Measurements from ENCODE around the gene TMEM266.

Gene TMEM266

DNA sequence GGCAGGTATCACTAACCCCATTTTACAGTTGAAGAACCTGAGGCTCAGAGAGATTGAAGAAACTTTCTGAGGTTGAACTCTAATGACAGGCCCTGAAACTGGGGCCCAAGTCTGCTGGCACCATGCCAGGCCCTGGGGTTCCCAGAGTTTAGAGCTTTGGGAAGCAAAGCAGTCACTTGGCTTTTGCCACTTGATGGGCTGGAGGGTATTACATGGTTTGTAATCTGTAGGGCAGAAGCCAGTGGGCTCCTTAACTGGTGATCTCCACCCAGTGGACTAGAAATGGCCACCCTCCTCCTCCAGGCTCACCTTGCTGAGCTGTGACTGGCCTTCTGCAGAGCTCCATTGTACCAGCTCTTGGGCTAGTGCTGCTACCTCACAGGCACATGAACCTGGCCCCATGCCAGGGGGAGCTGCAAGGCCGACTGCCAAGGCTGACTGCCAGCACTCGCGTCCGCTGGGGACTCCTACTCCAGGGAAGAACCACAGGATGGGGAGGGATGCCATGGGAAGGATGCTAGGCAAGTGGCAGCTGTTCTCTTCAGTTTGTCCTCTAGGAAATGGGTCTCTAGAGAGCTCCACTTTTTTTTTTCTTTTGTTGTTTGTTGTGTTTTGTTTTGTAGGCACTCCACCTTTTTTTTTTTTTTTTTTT, 146.7 kb downstream of the TMEM266 start:
- no peak for DNase-seq

DNA sequence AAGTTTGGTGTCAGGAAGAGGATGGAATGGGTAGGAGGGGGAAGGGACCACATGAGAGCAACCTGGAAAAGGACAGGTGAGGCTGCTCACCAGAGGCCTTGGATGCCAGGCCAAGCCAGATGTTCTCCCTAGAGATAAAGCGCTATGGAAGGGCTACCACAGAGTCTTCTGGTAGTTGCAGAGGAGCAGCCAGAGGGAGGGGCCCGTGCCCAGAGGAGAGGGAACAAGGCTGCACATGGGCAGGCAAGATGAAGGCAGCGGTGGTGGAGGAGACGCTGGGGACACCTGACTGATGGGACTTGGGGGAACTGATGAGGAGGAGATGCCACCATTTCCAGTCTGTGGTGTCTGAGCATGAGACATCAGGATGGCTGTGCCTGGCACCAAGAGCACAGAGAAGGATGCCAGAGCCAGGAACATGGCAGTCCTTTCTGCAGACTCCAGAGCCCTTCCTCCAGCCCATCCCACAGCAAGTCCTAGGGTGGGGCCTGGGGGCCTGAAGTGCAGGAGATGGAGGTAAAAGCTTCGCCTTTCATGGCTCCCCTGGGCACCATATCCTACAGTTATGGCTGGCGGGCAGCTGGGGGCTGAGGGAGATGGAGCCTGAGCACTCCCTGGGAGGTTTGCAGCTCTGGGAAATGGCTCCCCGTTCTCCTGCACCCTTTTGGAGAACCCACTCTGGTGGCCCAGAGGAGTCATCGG, 148.4 kb downstream of the TMEM266 start:
- no peak for DNase-seq

DNA sequence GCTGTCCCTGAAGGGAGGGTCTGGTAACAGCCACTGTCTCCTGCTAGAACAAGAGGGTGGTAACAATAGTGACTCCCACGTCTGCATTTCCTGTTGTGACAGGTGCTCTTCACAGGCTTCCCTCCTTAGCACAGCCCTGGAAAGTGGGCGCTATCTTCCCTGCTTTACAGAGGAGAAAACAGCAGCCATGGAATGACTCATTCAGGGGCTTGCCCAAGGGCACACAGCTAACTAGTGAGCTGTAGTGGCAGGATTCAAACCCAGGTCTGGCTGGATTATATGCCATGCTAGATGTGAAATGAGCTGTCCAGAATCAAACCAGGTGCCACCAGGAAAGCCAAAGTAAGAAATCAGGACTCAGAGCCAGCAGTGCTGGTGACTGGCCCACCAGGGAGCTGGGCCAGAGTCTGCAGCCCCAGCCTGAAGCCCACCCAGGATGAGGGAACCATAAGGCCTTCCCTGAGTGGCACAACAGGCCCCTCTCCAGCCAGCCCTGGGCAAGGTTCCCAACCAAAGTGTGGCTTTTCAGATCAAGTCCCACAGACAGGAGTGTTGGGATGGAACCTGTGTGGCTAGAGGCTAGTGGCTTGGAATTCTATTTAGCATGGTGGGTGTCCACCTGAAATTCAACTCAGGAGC, 149.1 kb downstream of the TMEM266 start:
- DNase-seq: no peak

DNA sequence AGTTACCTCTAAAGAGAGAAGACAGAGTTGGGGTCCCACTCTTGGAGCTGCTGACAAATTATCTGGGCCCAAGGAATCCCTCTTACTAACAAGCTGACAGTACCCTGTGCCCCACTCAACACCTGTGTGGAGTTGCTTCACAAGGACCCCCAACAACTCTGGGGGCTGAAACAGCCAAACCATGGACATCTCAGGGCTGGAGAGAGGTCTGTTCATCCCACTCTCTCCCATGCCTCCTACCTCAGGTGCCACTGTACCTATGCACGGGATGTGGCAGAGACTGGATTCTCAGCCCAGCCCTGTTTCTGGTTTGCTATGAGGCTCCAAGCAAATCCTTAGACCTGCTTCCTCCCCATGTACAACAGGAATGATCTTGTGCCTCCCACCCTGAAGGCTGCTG, 149.7 kb downstream of the TMEM266 start:
- DNase-seq: no peak

DNA sequence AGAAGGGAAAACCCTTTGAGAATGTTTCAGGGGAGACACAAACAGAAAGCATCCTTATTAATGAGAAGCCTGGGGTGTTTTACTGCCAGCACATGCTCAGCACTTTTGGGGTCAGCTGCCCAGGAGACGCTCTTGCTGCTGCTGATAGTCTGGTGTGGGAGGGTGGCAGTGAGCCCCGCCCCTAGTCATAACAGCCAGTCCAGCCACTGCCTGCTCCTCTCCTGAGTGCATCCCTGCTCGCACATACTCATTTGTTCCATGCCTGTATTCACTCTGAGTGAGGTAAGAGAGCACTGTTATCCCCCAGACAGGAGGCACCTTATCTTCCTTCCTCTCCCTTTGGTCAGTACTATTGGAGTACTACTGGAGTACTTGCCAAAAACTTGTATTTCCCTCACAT, 150.2 kb downstream of the TMEM266 start:
- no peak for DNase-seq

DNA sequence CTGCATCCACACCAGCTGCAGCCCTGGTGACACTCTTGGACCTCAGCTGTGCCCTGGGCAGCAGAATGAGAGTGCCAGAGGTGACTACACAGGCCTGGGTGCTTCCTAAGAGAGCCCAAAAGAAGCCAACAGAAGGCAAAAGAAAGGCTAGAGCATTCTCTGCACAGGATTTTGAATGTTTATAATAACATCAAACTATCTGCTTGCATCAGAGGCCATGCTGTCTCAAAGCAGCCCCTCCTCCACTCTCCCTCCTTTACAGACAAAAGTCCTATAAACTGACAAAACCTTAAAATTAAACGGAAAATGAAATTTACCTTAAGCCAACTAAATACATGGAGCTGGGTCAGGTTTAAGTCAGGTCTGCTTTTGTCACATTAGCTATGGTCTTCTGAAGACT, 155.8 kb downstream of the TMEM266 start:
- DNase-seq: no peak

DNA sequence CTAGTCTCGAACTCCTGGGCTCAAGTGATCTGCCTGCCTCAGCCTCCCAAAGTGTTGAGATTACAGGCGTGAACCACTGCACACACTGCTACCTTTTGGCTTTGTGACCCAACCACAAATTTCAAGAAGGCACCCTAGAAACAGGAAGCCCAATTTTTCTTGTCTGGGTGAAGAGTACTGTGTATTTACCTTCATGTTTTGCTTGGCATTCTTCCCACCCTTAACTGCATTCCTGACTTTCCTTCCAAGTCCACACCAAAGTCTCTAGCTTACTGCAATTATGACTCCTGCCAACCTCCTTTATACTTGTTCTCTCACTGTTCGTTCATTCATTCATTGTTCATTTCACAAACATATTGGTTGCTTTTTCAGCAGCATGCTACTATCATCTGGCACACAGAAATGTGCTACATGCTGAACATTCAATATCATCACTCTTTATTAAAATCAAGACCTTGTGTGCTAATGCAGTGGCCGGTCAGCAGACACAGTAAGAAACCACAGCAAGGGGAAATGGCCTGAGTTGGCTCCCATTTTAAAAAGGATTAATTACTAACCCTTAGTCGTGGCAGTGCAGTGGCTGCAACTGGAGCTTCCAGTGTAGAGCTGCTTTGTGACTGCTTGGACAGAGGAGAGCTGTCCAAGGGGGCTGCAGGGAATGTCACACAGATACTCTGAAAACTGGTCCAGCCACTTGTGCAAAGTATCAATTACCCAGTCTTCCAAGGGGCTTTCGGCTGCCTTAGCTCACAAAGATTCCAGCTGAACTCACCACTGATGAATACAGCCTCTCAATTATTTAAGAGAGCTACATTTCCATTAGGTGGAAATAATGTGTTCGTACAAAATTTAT, 157.5 kb downstream of the TMEM266 start:
- no peak for DNase-seq

DNA sequence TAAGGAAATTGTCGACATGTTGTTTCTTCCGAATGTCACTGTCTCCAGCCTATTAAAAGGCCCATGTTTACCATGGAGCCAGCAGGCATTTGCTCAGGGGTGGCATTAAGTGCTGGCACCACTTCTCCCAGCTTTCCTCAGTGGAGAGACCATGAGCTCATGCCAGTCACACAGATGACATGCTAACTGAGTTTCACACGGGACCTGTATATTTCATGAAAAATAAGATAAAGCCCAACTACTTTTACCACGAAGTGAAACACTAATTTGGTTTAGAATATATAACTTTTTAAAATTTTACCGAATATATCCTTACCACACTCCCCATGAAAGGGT, 158.1 kb downstream of the TMEM266 start:
- no peak for DNase-seq

DNA sequence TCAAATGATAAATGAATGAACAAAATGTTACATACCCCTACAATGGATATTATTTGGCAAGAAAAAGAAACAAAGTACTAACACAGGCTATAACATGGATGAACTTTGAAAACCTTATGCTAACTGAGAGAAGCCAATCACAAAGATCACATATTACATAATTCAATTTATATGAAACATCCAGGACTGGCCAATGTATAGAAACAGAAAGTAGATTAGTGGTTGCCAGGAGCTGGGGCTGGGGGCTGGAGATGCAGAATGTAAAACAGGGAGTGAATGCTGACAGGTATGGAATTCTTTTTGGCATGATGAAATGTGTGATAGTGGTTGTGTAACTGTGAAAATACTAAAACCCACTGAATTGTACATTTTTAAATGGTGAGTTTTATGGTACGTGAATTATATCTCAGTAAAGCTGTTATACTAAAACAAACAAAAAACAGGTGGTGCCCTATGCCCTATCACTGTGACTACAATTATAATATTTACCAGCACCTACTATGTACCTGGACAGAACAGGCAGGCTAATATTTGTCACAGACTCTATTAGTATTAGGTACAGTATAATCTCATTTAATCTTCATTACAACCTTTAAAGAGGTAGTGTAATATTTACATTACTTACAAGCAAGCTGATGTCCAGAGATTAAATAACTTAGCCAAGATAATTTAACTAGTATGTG, 161.4 kb downstream of the TMEM266 start:
- DNase-seq: no peak

DNA sequence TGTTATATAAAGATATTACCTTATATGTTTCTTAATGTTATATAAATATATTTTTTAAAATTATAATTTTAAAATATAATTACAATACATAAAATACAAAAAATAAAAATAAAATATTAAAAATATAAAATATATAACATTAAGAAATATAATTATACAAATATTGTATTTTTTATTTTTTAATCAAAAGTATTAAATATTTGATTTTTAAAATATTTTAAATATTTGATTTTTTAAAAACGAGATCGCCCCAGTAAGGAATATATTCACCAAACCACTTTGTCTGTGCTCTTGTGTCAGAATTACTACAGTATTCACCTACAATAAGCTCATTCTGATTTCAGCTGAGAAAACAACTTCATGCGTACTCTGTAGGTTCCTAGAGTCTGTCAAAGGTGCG, 162.4 kb downstream of the TMEM266 start:
- DNase-seq: no peak

DNA sequence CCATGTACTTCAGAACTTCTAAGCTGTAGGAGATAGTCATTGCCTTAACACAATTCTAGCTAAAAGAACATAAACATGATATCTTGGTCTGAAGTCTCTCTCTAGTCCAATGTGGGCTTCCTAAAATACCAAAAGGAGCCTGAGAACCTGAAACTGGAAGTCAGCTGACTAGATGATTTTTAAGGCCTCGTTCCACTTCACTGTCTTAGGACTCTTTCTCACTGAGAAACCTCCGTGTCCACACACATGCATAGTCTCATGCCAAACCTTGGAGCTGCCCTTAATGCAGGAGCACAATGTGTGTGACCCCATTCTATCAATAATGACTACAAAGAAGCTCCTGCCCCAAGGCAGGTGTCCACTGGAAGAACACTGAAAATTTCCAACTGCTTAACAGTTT, 163.7 kb downstream of the TMEM266 start:
- no peak for DNase-seq

DNA sequence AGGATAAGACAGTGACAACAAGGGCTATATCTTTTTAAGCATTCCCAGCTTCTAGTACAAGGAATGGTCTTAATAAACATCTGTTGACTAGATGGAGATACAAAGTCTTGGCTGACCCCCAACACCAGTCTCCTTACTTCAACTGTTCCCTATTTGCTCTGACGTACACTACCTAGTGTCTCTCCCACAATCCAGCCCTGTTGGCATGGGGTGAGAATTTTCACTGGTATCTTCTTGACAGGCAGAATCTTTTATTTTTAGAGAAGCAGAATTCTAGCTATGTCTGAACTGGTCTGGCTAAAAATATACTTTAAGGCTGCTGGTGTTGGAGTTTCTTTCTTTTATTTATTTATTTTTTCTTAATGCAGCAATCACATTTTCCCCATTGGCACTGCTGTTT, 169.5 kb downstream of the TMEM266 start:
- no peak for DNase-seq

DNA sequence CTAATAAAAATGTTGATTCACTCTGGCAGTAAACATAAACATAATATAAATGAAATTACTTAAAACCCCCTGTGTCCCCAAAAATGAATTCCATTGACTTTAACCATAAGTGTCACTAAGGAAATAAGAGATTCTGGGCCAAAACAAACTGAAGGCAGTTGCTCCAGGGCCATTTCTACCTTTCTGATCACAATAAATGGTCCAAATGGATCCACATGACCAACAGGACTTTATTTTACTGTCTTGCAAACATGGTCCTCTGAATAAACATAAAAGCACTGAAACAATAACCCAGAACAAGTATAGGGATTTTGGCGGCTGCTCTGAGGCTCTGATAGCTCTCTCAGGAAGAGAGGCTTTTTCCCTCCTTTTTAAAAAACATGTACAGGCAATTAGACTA, 174.1 kb downstream of the TMEM266 start:
- DNase-seq: no peak

DNA sequence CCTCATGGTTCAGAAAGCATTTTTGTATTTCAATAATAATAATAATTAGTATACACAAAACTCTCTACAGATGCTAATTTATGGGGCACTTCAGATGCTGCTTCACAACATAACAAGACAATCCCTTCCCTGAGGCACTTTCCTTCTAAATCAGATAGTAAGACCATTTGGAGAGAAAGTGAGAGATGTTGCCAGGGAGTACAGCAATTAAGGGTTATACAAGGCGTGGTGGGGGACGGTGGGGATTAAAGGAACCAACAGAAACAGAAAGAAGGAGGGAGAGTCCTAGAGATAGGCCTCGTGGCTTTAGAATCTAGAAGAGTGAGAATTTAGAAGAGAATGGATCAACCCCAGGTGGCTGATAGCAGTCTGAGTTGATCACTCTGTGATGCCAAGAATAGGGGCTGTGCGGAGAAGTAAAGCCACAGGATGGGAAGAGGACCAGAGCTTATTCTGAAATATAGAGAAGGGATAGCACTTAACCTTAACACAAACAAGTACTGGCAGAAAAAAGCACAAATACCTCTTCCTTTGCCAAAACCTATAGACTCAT, 174.6 kb downstream of the TMEM266 start:
- DNase-seq: no peak

DNA sequence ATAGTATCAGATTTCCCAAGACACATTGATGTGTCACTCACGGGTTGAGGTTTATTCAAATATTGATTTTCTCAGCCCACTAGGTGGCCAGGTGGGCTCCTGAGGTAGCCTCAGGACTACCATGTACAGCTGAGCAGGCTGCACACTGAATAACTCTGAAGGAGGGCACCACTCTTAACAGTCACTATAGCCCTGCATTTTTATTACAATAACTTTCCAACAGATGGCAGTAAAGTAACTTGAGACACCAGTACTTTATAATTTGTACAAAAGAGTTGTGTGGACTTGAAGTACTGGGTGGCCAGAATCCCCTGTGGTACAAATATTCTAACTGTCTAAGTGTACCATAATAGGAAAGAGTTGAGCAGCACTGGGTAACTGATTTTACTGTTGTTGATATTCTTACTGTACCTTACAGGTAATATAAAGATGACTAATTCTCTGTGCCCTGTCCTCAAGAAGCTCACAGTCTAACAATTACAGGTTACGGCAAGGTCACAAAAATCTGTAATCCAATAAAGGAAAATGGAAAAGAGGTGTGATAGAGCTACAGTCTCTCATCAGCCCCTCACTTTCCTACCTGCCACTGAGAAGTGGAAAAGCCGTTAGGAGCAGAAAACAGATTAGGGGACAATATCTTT, 175.5 kb downstream of the TMEM266 start:
- DNase-seq: peak; percentile 6

DNA sequence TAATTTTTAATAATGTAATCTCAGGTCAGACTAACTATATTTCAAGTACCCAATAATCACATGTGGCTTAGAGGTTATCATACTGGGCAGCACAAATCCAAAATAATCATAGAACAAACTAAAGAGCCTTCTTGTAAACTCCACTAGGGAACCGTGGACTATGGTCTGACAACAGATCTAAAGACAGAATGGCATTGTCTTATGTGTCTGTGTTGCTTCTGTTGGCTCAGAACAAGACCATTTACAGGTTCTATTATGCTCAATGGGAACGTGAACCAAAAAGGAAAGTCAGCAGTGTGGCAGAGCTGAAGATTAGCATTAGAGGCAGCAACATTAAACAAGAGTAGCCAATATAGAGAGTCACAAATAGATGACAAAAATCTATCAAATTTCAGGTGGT, 176.6 kb downstream of the TMEM266 start:
- no peak for DNase-seq

DNA sequence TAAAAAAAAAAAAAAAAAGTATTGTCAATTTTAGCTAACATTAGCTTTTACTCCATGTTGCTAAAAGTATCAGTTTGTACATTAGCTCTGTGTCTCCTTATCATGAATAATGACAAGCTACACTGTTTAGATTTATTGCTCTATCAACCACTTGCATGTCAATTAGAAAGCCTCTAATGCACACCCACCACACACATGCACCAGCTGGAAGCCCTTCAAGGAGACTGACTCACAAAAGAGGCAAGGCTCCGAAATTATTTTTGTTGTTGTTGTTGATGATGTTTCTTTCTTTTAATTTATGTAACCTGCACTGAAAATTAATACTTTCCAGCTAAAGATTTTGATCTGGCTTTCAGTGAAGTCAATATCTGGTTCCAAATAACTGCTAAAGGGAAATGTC, 180.0 kb downstream of the TMEM266 start:
- no peak for DNase-seq

DNA sequence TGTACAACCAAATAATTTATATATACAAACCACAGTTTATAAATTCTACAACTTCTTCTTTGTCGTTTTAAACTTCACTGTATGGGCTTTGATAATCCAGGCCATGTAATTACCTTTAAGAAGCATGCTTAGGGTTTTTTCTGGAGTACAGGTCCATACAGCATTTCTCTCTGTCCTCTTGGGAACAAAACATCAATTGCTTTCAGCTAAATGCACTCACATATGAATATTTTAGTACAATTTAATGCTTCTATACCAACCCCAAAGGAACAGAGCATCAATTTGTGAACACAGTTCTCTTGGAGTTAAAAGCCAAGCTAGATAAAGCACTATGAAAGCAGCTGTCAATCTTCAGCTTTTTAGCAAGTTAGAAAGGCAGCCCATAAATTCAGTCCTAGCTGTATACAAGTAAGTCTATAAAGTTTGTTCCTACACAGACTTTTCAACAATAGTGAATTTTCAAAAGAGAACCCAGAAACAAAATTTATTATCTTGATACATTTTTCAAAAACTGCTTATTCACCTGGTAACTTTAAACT, 185.4 kb downstream of the TMEM266 start:
- DNase-seq: no peak

DNA sequence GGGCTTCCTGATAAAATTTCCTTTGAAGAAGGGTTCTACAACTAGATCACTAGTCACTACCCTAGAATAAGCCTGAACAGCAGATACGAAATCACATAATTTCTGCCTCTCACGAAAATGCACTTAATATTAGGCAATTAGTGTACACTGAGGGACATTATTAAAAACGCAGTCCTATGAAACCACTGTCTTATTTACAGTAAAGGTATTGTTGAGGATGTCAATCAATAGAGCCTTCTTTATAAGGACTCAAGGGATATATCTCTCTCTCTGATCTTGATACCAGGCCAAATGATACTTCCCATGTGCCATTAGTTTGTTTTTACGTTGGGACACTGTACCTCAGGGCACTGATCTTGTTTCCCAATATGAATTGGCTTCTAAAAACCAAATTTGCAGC, 191.9 kb downstream of the TMEM266 start:
- no peak for DNase-seq

DNA sequence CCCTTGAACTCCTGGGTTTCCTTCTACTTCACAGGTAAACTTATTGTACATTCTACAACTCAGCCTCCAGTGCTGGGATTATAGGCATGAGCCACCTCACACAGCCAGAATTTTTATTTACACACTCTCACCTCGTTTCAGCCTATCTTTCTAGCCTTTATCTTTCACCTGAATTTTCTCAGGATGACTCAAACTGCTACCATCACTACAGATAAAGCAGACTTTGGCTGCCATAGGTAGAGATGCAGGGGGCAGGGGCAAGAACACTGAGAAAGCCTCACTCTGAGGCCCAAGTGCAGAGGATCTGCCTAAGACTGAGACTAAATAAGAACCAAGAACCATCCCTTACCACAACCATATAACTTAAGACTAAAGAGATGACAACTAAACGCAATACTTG, 192.5 kb downstream of the TMEM266 start:
- DNase-seq: no peak

DNA sequence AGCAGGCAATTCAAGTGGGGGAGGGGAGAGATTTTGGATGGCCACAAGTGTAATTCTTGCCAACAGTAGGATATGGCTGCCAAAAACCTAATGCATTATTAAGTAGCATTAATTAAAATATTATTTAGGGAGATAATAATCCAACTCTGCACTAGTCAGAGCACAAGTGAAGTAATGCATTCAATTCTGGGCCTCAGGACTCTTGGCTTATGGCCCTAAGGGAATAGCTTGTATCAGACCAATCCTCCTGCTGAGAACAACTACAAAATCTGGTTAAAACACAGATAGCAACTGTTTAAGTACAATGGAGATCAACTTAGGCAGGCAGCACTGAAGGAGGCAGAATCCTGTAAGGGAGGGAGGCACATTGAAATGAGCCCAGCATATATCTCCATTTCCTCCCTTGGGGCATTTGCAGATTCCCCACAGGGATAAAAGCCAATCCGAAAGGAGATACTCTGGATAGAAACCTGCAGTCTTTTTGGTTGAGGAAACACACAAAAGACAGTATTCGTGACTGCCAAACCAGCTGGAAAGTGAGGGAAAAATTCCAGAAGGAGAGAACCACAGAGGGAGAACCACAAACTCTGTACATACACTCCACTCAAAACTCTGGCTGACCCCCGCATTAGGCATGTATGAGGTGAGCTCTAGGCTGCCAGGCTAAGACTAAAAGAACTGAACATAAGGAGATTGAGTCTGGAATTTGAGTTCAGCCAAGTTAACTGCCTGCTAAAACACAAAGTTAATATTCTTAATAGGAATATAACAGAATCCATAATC, 194.1 kb downstream of the TMEM266 start:
- DNase-seq: no peak
